Loucy (cell line): ENCODE results near the gene PPIH.
"Not testable (repeated sequence)": the region's sequence is repeated elsewhere in the genome, so short reads cannot be mapped to it uniquely, and the experiment has no call there.

ENCODE experiments used
- H2AFZ ChIP-seq: fragments of 200-600 bp; sonication (generic); 2 replicates; pipeline ENCODE4 v1.6.0; 2016; ENCODE audit warnings: antibody characterized with exemption, mild to moderate bottlenecking, low read length, moderate library complexity
- H3F3A ChIP-seq: fragments of 200-600 bp; 2 replicates; pipeline ENCODE4 v1.6.0; 2016; ENCODE audit warnings: antibody characterized with exemption, low read depth, mild to moderate bottlenecking
- H3K27me3 ChIP-seq: fragments of 200-600 bp; sonication (generic); 2 replicates; pipeline ENCODE4 v1.6.1; 2014; ENCODE audit warnings: low read length, mild to moderate bottlenecking; ENCODE audit not compliant: insufficient read depth, poor library complexity, severe bottlenecking
- H3K36me3 ChIP-seq: fragments of 200-600 bp; sonication (generic); 2 replicates; pipeline ENCODE4 v1.6.1; 2016; ENCODE audit warnings: low read length; ENCODE audit not compliant: insufficient read depth
- H3K4me1 ChIP-seq: fragments of 200-600 bp; sonication (generic); 2 replicates; pipeline ENCODE4 v1.5.1; 2014; ENCODE audit warnings: low read length, mild to moderate bottlenecking; ENCODE audit not compliant: insufficient read depth, poor library complexity, severe bottlenecking
- H3K4me2 ChIP-seq: fragments of 200-600 bp; sonication (generic); 2 replicates; pipeline ENCODE4 v1.6.0; 2014; ENCODE audit warnings: antibody characterized with exemption, low read length, low read depth, mild to moderate bottlenecking; ENCODE audit not compliant: poor library complexity, severe bottlenecking
- H3K4me3 ChIP-seq: fragments of 200-600 bp; sonication (generic); 2 replicates; pipeline ENCODE4 v1.5.1; 2014; ENCODE audit warnings: low read length, mild to moderate bottlenecking, mixed read lengths; ENCODE audit not compliant: poor library complexity, severe bottlenecking
- H3K79me2 ChIP-seq: fragments of 200-600 bp; sonication (generic); 2 replicates; pipeline ENCODE4 v1.6.1; 2014; ENCODE audit warnings: low read length; ENCODE audit not compliant: insufficient read depth
- H3K9ac ChIP-seq: fragments of 200-600 bp; sonication (generic); 2 replicates; pipeline ENCODE4 v1.6.0; 2014; ENCODE audit warnings: mild to moderate bottlenecking, low read depth, low read length, moderate library complexity; ENCODE audit not compliant: poor library complexity, severe bottlenecking
- H3K9me2 ChIP-seq: fragments of 200-600 bp; sonication (generic); replicated peaks from 2 replicates; pipeline ENCODE4 v1.6.1; 2016; ENCODE audit warnings: low read depth, low read length, mixed read lengths
- H3K9me3 ChIP-seq: fragments of 200-600 bp; sonication (generic); 2 replicates; pipeline ENCODE4 v1.6.1; 2014; ENCODE audit warnings: mild to moderate bottlenecking, antibody characterized with exemption, low read length, low read depth; ENCODE audit not compliant: insufficient read depth
- H4K20me1 ChIP-seq: fragments of 200-600 bp; sonication (generic); 2 replicates; pipeline ENCODE4 v1.6.0; 2014; ENCODE audit warnings: antibody characterized with exemption, low read length, mild to moderate bottlenecking; ENCODE audit not compliant: insufficient read depth, poor library complexity, severe bottlenecking
- EZH2phosphoT487 ChIP-seq: fragments of 200-600 bp; IDR thresholded peaks from 2 replicates; pipeline ENCODE4 v1.6.1; 2018; ENCODE audit warnings: antibody characterized with exemption, mild to moderate bottlenecking, moderate library complexity, borderline replicate concordance
- TF ChIP-seq, protein P1 (sequence below): fragments of 200-600 bp; sonication (generic); conservative IDR thresholded peaks from 2 replicates; pipeline ENCODE4 v1.5.1; 2014; ENCODE audit warnings: mild to moderate bottlenecking, antibody characterized with exemption, low read length

PPIH gene

DNA sequence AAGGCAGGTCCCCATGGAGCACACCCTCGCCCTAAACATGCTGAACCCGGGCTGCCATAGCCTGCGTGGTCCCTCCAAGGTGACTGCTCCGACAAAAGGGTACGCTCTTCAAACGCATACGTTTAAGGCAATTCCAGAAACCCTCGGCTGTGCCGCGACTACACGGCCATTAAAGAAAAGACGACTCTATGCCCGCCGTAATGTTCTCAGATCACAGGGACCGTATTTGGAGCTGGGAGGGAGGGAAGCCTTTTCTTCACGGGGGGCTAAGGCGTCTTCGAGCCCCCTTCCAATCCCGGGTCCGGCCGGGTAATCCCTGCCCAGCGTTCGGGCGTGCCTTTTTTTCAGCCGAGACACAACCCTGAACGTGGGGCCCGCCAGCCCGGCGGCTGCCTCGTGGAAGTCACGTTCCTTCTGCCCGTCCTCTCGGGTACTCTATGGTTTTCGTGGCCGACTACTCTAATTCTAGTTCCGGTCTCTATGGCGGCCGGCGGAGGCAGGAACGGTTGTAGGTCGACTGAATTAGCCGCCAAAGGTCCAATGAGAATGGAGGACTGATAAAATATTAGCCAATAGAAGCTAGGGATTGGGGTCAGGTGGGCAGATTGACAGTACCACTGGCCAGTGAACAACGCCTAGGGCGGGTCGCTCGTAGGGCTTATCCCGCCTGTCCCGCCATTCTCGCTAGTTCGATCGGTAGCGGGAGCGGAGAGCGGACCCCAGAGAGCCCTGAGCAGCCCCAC, 23.7 kb downstream of the PPIH start, which contains the start of gene YBX1:
TSS of gene YBX1 (plus strand) at position 678 of the 743 bp plus-strand sequence. CDS start 148 bp downstream, outside the sequence.
- Histone ChIP-seq H3K9me2 (no peaks in the 10 kb centered on the region), H3K4me2 (peak within 1 kb of the TSS; percentile 99), H3K4me3 (peak within 1 kb of the TSS; percentile 83), H3K4me1 (peaks cover 45% of the 10 kb centered on the region), H3K79me2 (peaks cover 64% of the 10 kb centered on the region), H3K27me3 (no peaks in the 10 kb centered on the region), H4K20me1 (peaks cover 40% of the 10 kb centered on the region), H2AFZ (peak within 1 kb of the TSS; percentile 79), H3K9me3 (no peaks in the 10 kb centered on the region), H3K36me3 (peaks cover 12% of the 10 kb centered on the region; the same call in 1 of the 2 replicates), H3K9ac (peak within 1 kb of the TSS; percentile 92), H3F3A (no peaks in the 10 kb centered on the region)
- TF ChIP-seq EZH2phosphoT487 = no peak
- TF ChIP-seq, protein P1, sequence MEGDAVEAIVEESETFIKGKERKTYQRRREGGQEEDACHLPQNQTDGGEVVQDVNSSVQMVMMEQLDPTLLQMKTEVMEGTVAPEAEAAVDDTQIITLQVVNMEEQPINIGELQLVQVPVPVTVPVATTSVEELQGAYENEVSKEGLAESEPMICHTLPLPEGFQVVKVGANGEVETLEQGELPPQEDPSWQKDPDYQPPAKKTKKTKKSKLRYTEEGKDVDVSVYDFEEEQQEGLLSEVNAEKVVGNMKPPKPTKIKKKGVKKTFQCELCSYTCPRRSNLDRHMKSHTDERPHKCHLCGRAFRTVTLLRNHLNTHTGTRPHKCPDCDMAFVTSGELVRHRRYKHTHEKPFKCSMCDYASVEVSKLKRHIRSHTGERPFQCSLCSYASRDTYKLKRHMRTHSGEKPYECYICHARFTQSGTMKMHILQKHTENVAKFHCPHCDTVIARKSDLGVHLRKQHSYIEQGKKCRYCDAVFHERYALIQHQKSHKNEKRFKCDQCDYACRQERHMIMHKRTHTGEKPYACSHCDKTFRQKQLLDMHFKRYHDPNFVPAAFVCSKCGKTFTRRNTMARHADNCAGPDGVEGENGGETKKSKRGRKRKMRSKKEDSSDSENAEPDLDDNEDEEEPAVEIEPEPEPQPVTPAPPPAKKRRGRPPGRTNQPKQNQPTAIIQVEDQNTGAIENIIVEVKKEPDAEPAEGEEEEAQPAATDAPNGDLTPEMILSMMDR = no peak

DNA sequence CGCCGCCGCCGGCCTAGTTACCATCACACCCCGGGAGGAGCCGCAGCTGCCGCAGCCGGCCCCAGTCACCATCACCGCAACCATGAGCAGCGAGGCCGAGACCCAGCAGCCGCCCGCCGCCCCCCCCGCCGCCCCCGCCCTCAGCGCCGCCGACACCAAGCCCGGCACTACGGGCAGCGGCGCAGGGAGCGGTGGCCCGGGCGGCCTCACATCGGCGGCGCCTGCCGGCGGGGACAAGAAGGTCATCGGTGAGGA, 24.2 kb downstream of the PPIH start:
- Histone ChIP-seq H3K4me3 (peak overlapping the region; percentile 83), H3K79me2 (peaks cover 69% of the 10 kb centered on the region), H3K9ac (peak overlapping the region; percentile 16)

DNA sequence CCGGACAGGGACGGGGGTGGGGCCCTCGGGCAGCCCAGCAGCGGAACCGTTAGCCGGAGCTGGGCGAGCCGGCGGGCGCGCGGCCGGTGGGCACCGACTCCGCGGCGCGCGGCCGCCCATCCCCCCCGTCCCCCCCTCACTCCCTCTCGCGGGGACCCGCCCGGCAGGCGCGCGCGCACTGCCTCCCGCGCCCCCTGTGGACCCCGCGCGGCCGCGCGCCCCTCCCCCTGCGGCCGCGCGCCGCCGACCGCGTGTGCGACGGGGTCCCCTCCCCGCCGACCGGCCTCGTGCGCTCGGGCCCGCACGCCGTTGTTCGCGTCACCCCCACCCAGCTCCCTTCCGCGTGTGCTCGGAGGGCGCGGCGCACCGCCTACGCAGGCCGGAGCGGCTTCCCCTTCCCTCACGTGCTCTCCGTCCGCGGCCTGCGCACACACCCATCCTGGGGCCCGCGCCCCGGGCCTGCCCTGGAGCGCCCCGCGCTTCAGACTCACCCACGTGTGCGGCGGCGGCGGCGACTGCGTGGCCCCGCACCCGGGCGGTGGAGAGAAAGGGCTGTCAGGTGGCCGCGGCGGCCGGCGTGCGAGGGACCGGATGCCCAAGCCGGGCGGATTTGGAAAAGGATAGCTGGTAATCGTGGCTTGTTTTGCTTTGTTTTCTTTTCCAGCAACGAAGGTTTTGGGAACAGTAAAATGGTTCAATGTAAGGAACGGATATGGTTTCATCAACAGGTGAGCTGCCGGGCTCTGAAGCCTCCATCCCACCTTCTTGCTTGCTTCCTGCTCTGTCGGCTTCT, 24.7 kb downstream of the PPIH start:
- H3K27me3 ChIP-seq = no peaks in the 10 kb centered on the region
- H3F3A ChIP-seq = no peaks in the 10 kb centered on the region
- H3K9me2 ChIP-seq = no peaks in the 10 kb centered on the region
- TF ChIP-seq EZH2phosphoT487 = no peak
- TF ChIP-seq, protein P1 = no peak
- H3K36me3 ChIP-seq = peaks cover 18% of the 10 kb centered on the region
- peaks cover 74% of the 10 kb centered on the region for H3K79me2 ChIP-seq
- H3K9ac ChIP-seq = peak overlapping the region; percentile 85
- no peaks in the 10 kb centered on the region for H3K9me3 ChIP-seq
- peaks cover 50% of the 10 kb centered on the region for H4K20me1 ChIP-seq
- peak overlapping the region; percentile 83 for H3K4me3 ChIP-seq
- no peak overlapping the region for H2AFZ ChIP-seq
- H3K4me1 ChIP-seq = peaks cover 53% of the 10 kb centered on the region
- H3K4me2 ChIP-seq = peak overlapping the region; percentile 99

More for the DNA sequence above, 24.2 kb downstream of the PPIH start:
- not testable (repeated sequence) for H3K4me2 ChIP-seq, H2AFZ ChIP-seq, H3K9me2 ChIP-seq, H3K27me3 ChIP-seq, H3K9me3 ChIP-seq, H3F3A ChIP-seq
- Histone ChIP-seq H4K20me1 (peaks cover 45% of the 10 kb centered on the region), H3K36me3 (peaks cover 12% of the 10 kb centered on the region), H3K4me1 (peaks cover 48% of the 10 kb centered on the region)
